SK-N-SH (cell line): ENCODE measurements around the gene TTC7B. TPM values are rescaled to one million over a fixed set of nuclear protein-coding genes. Genes with fewer than 3 reads are reported as not detected.

Experiments
- CTCF ChIA-PET: fragments of 300-600, 350-600 bp; formaldehyde crosslinking; extraction: SDS; loops from one replicate; lab custom pipeline; 2021; lab: Yijun Ruan, JAX
- POLR2A ChIA-PET: fragments of 350-600 bp; sonication (Branson Sonifier 250); formaldehyde crosslinking; extraction: SDS; loops from one replicate; lab custom pipeline; 2020; ENCODE audit warnings: antibody characterized with exemption, inconsistent platforms; lab: Yijun Ruan, JAX
- DNase-seq: peaks from one replicate; pipeline ENCODE4 v3.0.0; 2012
- H2AFZ ChIP-seq: fragments of 200-600 bp; sonication (generic); 2 replicates; pipeline ENCODE4 v1.8.1; 2016; ENCODE audit warnings: antibody characterized with exemption, mild to moderate bottlenecking, low read depth
- H3F3A ChIP-seq: fragments of 200-600 bp; sonication (generic); replicated peaks from 2 replicates; pipeline ENCODE3; 2016; ENCODE audit warnings: antibody characterized with exemption, mild to moderate bottlenecking; ENCODE audit not compliant: insufficient read depth
- H3K27ac ChIP-seq, 2 experiments: fragments of 200-500 bp in 1 of 2; fragments of 200-600 bp in 1 of 2; sonication (Bioruptor generic) in 1 of 2; sonication (generic), shearing (Covaris generic) in 1 of 2; 2 replicates each; pipeline versions ENCODE4 v1.5.1 to v1.6.1; 2014 to 2016; ENCODE audit warnings: low read depth in 2 of 2, inconsistent platforms in 1 of 2, low read length in 1 of 2, mild to moderate bottlenecking in 1 of 2, mixed read lengths in 1 of 2
- H3K27me3 ChIP-seq: fragments of 200-600 bp; sonication (generic), shearing (Covaris generic); 2 replicates; pipeline ENCODE4 v1.6.1; 2016; ENCODE audit warnings: mixed run types; ENCODE audit not compliant: insufficient read depth
- H3K36me3 ChIP-seq, 2 experiments: fragments of 200-500 bp in 1 of 2; fragments of 200-600 bp in 1 of 2; sonication (Bioruptor generic) in 1 of 2; sonication (generic) in 1 of 2; replicated peaks in 1 of 2; 2 replicates each; pipeline versions ENCODE3 to v1.5.1; 2014 to 2016; ENCODE audit warnings: low read length in 1 of 2, mild to moderate bottlenecking in 1 of 2; ENCODE audit not compliant: insufficient read depth in 2 of 2, control insufficient read depth in 1 of 2
- H3K4me1 ChIP-seq, 2 experiments: fragments of 200-500 bp in 1 of 2; fragments of 200-600 bp in 1 of 2; sonication (Bioruptor generic) in 1 of 2; sonication (generic), shearing (Covaris generic) in 1 of 2; 2 replicates each; pipeline versions ENCODE4 v1.5.1 to v1.6.1; 2014 to 2016; ENCODE audit warnings: low read depth in 1 of 2, low read length in 1 of 2, mixed run types in 1 of 2; ENCODE audit not compliant: insufficient read depth in 2 of 2, control insufficient read depth in 1 of 2
- H3K4me2 ChIP-seq: fragments of 200-600 bp; sonication (generic), shearing (Covaris generic); 2 replicates; pipeline ENCODE4 v1.6.1; 2017; ENCODE audit warnings: mixed run types
- H3K4me3 ChIP-seq, 2 experiments: fragments of 200-500 bp in 1 of 2; fragments of 200-600 bp in 1 of 2; sonication (Bioruptor generic) in 1 of 2; sonication (generic), shearing (Covaris generic) in 1 of 2; 2 replicates each; pipeline versions ENCODE4 v1.5.1 to v1.8.1; 2014 to 2016; ENCODE audit warnings: low read depth in 2 of 2, inconsistent platforms in 1 of 2, low read length in 1 of 2, mild to moderate bottlenecking in 1 of 2, mixed read lengths in 1 of 2, moderate library complexity in 1 of 2
- H3K79me2 ChIP-seq: fragments of 200-600 bp; sonication (generic); 2 replicates; pipeline ENCODE4 v1.8.1; 2017; ENCODE audit warnings: mild to moderate bottlenecking; ENCODE audit not compliant: insufficient read depth
- H3K9ac ChIP-seq: fragments of 200-600 bp; sonication (generic); 2 replicates; pipeline ENCODE4 v1.6.1; 2017; ENCODE audit warnings: mixed run types
- H3K9me2 ChIP-seq: fragments of 200-600 bp; sonication (generic); 2 replicates; pipeline ENCODE4 v1.6.1; 2017; ENCODE audit warnings: mixed run types
- H3K9me3 ChIP-seq: fragments of 200-600 bp; sonication (generic); 2 replicates; pipeline ENCODE4 v1.6.1; 2017; ENCODE audit warnings: mixed run types, mild to moderate bottlenecking, moderate library complexity
- H4K20me1 ChIP-seq: fragments of 200-600 bp; sonication (generic); 2 replicates; pipeline ENCODE4 v1.6.1; 2017; ENCODE audit warnings: mild to moderate bottlenecking, mixed run types; ENCODE audit not compliant: insufficient read depth
- ELF1 ChIP-seq: IDR thresholded peaks from 2 replicates; pipeline ENCODE4 v1.4.0; 2012
- FOXM1 ChIP-seq: IDR thresholded peaks from 2 replicates; pipeline ENCODE4 v1.4.0; 2012; ENCODE audit warnings: low read depth, mild to moderate bottlenecking
- GABPA ChIP-seq: IDR thresholded peaks from 2 replicates; pipeline ENCODE4 v1.4.0; 2012; ENCODE audit warnings: low read depth, mild to moderate bottlenecking
- JUND ChIP-seq: IDR thresholded peaks from 2 replicates; pipeline ENCODE4 v1.4.0; 2012
- MAX ChIP-seq: IDR thresholded peaks from 2 replicates; pipeline ENCODE4 v1.4.0; 2012; ENCODE audit warnings: low read depth
- PBX3 ChIP-seq: IDR thresholded peaks from 2 replicates; pipeline ENCODE4; 2012
- RCOR1 ChIP-seq: fragments of 150-350 bp; IDR thresholded peaks from 2 replicates; pipeline ENCODE4 v1.6.1; 2017; ENCODE audit warnings: antibody characterized with exemption, low read length
- REST ChIP-seq: IDR thresholded peaks from 2 replicates; pipeline ENCODE4 v1.6.1; 2012; ENCODE audit warnings: mild to moderate bottlenecking, low read depth, low read length, moderate library complexity
- RXRA ChIP-seq: IDR thresholded peaks from 2 replicates; pipeline ENCODE4 v1.4.0; 2012; ENCODE audit warnings: low read depth, mild to moderate bottlenecking, borderline replicate concordance
- SIN3A ChIP-seq: IDR thresholded peaks from 2 replicates; pipeline ENCODE4 v1.6.1; 2012; ENCODE audit warnings: low read depth, mild to moderate bottlenecking, low read length, moderate library complexity, borderline replicate concordance
- SMC3 ChIP-seq: IDR thresholded peaks from 2 replicates; pipeline ENCODE4 v1.6.1; 2012; ENCODE audit warnings: low read depth, low read length, improper control_type of control experiment
- TAF1 ChIP-seq: IDR thresholded peaks from 2 replicates; pipeline ENCODE4 v1.6.1; 2012; ENCODE audit warnings: low read depth, mild to moderate bottlenecking, low read length, moderate library complexity, borderline replicate concordance
- TCF12 ChIP-seq: IDR thresholded peaks from 2 replicates; pipeline ENCODE4 v1.4.0; 2012
- USF1 ChIP-seq: IDR thresholded peaks from 2 replicates; pipeline ENCODE4 v1.4.0; 2012; ENCODE audit warnings: low read depth, borderline replicate concordance
- USF2 ChIP-seq: fragments of 150-350 bp; IDR thresholded peaks from 2 replicates; pipeline ENCODE4 v1.6.1; 2017; ENCODE audit warnings: antibody characterized with exemption, low read length, low read depth, borderline replicate concordance
- YY1 ChIP-seq: IDR thresholded peaks from 2 replicates; pipeline ENCODE4 v1.4.0; 2012; ENCODE audit warnings: low read depth, mild to moderate bottlenecking
- WGBS: methylation state at CpG from one replicate; pipeline ENCODE4 v1.1.6; 2017; ENCODE audit warnings: low lambda C conversion rate; 5-methylcytosine and 5-hydroxymethylcytosine counted together
- polyA plus RNA-seq, 3 experiments: library from polyadenylated mRNA; depleted of rRNA; stranded (reverse); fragments of >200 nt; gene quantifications; 2 replicates each; pipeline ENCODE4 v1.2.3, GENCODE V29; 2012

Gene TTC7B
- polyA plus RNA-seq, 1 of the 3 experiments (the other 2 are of a cell fraction), result 43.1 TPM

GRCh38 chr14:90693413-90693812 lies 122.8 kb downstream of the TTC7B start:
- Histone ChIP-seq H3K27me3 (no peaks in the 10 kb centered on the region), H3K36me3 (no peaks in the 10 kb centered on the region), H3K9ac (no peak overlapping the region), H3K9me3 (no peaks in the 10 kb centered on the region), H3K4me3 (no peak overlapping the region), H3K9me2 (no peaks in the 10 kb centered on the region), H3K27ac (no peak overlapping the region), H4K20me1 (no peaks in the 10 kb centered on the region), H3K79me2 (no peaks in the 10 kb centered on the region), H3F3A (peaks cover 6% of the 10 kb centered on the region), H3K4me1 (peaks cover 12 to 14% of the 10 kb centered on the region in 2 experiments; a peak in 3 of 4 replicates), H3K4me2 (no peak overlapping the region), H2AFZ (no peak overlapping the region)
- DNase-seq, result no peak
- WGBS, result 82% methylated on average over 3 of the region's 3 CpGs
- ChIA-PET CTCF (interaction anchor here (0.5 to 1.0 kb wide), 3 partner anchors 29 to 480 kb away, joined by 3 read pairs; no protein-coding TSS in a partner anchor), POLR2A (no interaction called here)
- TF ChIP-seq MAX (no peak), RCOR1 (no peak), GABPA (no peak), PBX3 (no peak), TAF1 (no peak), USF2 (no peak), USF1 (no peak), YY1 (no peak), RXRA (no peak), SMC3 (no peak), ELF1 (no peak)

GRCh38 chr14:90692826-90693225 lies 123.4 kb downstream of the TTC7B start:
- H3K79me2 ChIP-seq, result no peaks in the 10 kb centered on the region
- H2AFZ ChIP-seq, result no peak overlapping the region
- peaks cover 6 to 11% of the 10 kb centered on the region in 2 experiments; a peak in 3 of 4 replicates for H3K4me1 ChIP-seq
- H3K9ac ChIP-seq, result no peak overlapping the region
- DNase-seq, result no peak
- no peak overlapping the region for H3K4me2 ChIP-seq
- no peak for TF ChIP-seq FOXM1
- no peak for TF ChIP-seq REST
- 0 out of 2 replicates have a peak, but pooled peaks have one; percentile 14 for TF ChIP-seq TCF12
- TF ChIP-seq RCOR1, result no peak
- TF ChIP-seq JUND, result no peak
- no peak for TF ChIP-seq GABPA
- no peak for TF ChIP-seq USF2
- no peak for TF ChIP-seq SIN3A
- TF ChIP-seq, all 33 proteins: peak for 1
- no peak overlapping the region for H3K4me3 ChIP-seq
- H3K27me3 ChIP-seq, result no peaks in the 10 kb centered on the region
- ChIA-PET CTCF (interaction anchor here (0.9 to 2.2 kb wide), 4 partner anchors 10 to 480 kb away, joined by 3 to 6 read pairs (median 3); no protein-coding TSS in a partner anchor), POLR2A (no interaction called here)
- H3F3A ChIP-seq, result peaks cover 3% of the 10 kb centered on the region
- H4K20me1 ChIP-seq, result no peaks in the 10 kb centered on the region
- no peaks in the 10 kb centered on the region for H3K9me3 ChIP-seq
- no peaks in the 10 kb centered on the region for H3K9me2 ChIP-seq
- no peaks in the 10 kb centered on the region for H3K36me3 ChIP-seq
- WGBS, result 73% methylated on average over 1 of the region's 1 CpG
- no peak overlapping the region for H3K27ac ChIP-seq
